GM21447 (cell line): ENCODE data around the gene CDH4.

Experiments
- ATAC-seq: cut with Tn5 transposase; IDR thresholded peaks from one replicate; pipeline ENCODE4 v1.9.1; 2021; ENCODE audit not compliant: unreplicated experiment

CDH4 gene

GRCh38 chr20:61736751-61737310 is 484.8 kb downstream of the CDH4 start:
- no peak for ATAC-seq

- no peak for ATAC-seq
These were observed 485.3 kb downstream of the CDH4 start for GRCh38 chr20:61737346-61737745.

GRCh38 chr20:61737812-61738443 is 485.9 kb downstream of the CDH4 start:
- ATAC-seq: no peak

GRCh38 chr20:61738601-61739069 is 486.6 kb downstream of the CDH4 start:
- no peak for ATAC-seq

- no peak for ATAC-seq
These were observed 487.2 kb downstream of the CDH4 start for GRCh38 chr20:61739086-61739831.

- ATAC-seq: no peak
These were observed 487.7 kb downstream of the CDH4 start for GRCh38 chr20:61739832-61740118.

- no peak for ATAC-seq
These were observed 490.2 kb downstream of the CDH4 start for GRCh38 chr20:61742097-61742825.

GRCh38 chr20:61743606-61744005 is 491.5 kb downstream of the CDH4 start:
- ATAC-seq: no peak

GRCh38 chr20:61744691-61745396 is 492.8 kb downstream of the CDH4 start:
- no peak for ATAC-seq

GRCh38 chr20:61745397-61746146 is 493.5 kb downstream of the CDH4 start:
- ATAC-seq: no peak

GRCh38 chr20:61746147-61746646 is 494.1 kb downstream of the CDH4 start:
- no peak for ATAC-seq

GRCh38 chr20:61746781-61747180 is 494.7 kb downstream of the CDH4 start:
- ATAC-seq: no peak

- ATAC-seq: no peak
These were observed 496.3 kb downstream of the CDH4 start for GRCh38 chr20:61748376-61748775.

GRCh38 chr20:61749406-61750075 is 497.5 kb downstream of the CDH4 start:
- ATAC-seq: no peak

- ATAC-seq: no peak
These were observed 498.0 kb downstream of the CDH4 start for GRCh38 chr20:61750093-61750492.

- ATAC-seq: no peak
These were observed 500.5 kb downstream of the CDH4 start for GRCh38 chr20:61752576-61752975.

GRCh38 chr20:61753316-61753942 is 501.4 kb downstream of the CDH4 start:
- ATAC-seq: no peak

- no peak for ATAC-seq
These were observed 502.2 kb downstream of the CDH4 start for GRCh38 chr20:61753987-61754956.
